ENCODE results near the gene MALRD1.
A peak's percentile ranks its signal among the peaks of the same experiment; 100 is the strongest.
"Not testable (repeated sequence)": the region's sequence is repeated elsewhere in the genome, so short reads cannot be mapped to it uniquely, and the experiment has no call there.

Gene MALRD1

GRCh38 chr10:19706904-19707303 lies 658.3 kb downstream of the MALRD1 start:
- DNase-seq (ENCODE audit: low read depth, low spot score) = no peak

GRCh38 chr10:19707376-19707775 lies 658.8 kb downstream of the MALRD1 start:
- DNase-seq (ENCODE audit: low read depth, low spot score) = no peak

GRCh38 chr10:19708031-19708430 lies 659.4 kb downstream of the MALRD1 start:
- no peak for DNase-seq (ENCODE audit: low read depth, low spot score)

- DNase-seq (ENCODE audit: low read depth, low spot score) = no peak
Observed at GRCh38 chr10:19710600-19710999, 662.0 kb downstream of the MALRD1 start.

- no peak for DNase-seq (ENCODE audit: low read depth, low spot score)
Observed at GRCh38 chr10:19713159-19713558, 664.6 kb downstream of the MALRD1 start.

- DNase-seq (ENCODE audit: low read depth, low spot score) = peak; percentile 40
Observed at GRCh38 chr10:19713800-19714525, 665.4 kb downstream of the MALRD1 start.

GRCh38 chr10:19719284-19719683 lies 670.7 kb downstream of the MALRD1 start:
- no peak for DNase-seq (ENCODE audit: low read depth, low spot score)

GRCh38 chr10:19724287-19724686 lies 675.7 kb downstream of the MALRD1 start:
- no peak for DNase-seq (ENCODE audit: low read depth, low spot score)

GRCh38 chr10:19728376-19728775 lies 679.8 kb downstream of the MALRD1 start:
- DNase-seq (ENCODE audit: low read depth, low spot score) = no peak

GRCh38 chr10:19728964-19729363 lies 680.4 kb downstream of the MALRD1 start:
- DNase-seq (ENCODE audit: low read depth, low spot score) = no peak

GRCh38 chr10:19730167-19730906 lies 681.7 kb downstream of the MALRD1 start:
- DNase-seq (ENCODE audit: low read depth, low spot score) = no peak

- no peak for DNase-seq (ENCODE audit: low read depth, low spot score)
Observed at GRCh38 chr10:19730907-19731217, 682.3 kb downstream of the MALRD1 start.

GRCh38 chr10:19731560-19731959 lies 683.0 kb downstream of the MALRD1 start:
- no peak for DNase-seq (ENCODE audit: low read depth, low spot score)

GRCh38 chr10:19738440-19738839 lies 689.8 kb downstream of the MALRD1 start:
- DNase-seq (ENCODE audit: low read depth, low spot score) = no peak

GRCh38 chr10:19739232-19739631 lies 690.6 kb downstream of the MALRD1 start:
- not testable (repeated sequence) for DNase-seq (ENCODE audit: low read depth, low spot score)

GRCh38 chr10:19742144-19742543 lies 693.5 kb downstream of the MALRD1 start:
- not testable (repeated sequence) for DNase-seq (ENCODE audit: low read depth, low spot score)

- DNase-seq (ENCODE audit: low read depth, low spot score) = no peak
Observed at GRCh38 chr10:19745672-19746071, 697.1 kb downstream of the MALRD1 start.

- DNase-seq (ENCODE audit: low read depth, low spot score) = no peak
Observed at GRCh38 chr10:19749185-19749729, 700.7 kb downstream of the MALRD1 start.

GRCh38 chr10:19750972-19751371 lies 702.4 kb downstream of the MALRD1 start:
- no peak for DNase-seq (ENCODE audit: low read depth, low spot score)

- DNase-seq (ENCODE audit: low read depth, low spot score) = no peak
Observed at GRCh38 chr10:19756919-19757318, 708.3 kb downstream of the MALRD1 start.

- DNase-seq (ENCODE audit: low read depth, low spot score) = no peak
Observed at GRCh38 chr10:19762026-19762425, 713.4 kb downstream of the MALRD1 start.

- DNase-seq (ENCODE audit: low read depth, low spot score) = no peak
Observed at GRCh38 chr10:19764111-19764510, 715.5 kb downstream of the MALRD1 start.

GRCh38 chr10:19767876-19768275 lies 719.3 kb downstream of the MALRD1 start:
- peak; percentile 57 for DNase-seq (ENCODE audit: low read depth, low spot score)

Measured in iPS DF 19.7 (cell line).